ENCODE results near the gene COL4A4. TPM values are rescaled to one million over a fixed set of nuclear protein-coding genes. Genes with fewer than 3 reads are reported as not detected.
A peak's percentile ranks its signal among the peaks of the same experiment; 100 is the strongest.

The COL4A4 gene
- total RNA-seq, 1 donor from 2014 or later, result 0.41 TPM

DNA sequence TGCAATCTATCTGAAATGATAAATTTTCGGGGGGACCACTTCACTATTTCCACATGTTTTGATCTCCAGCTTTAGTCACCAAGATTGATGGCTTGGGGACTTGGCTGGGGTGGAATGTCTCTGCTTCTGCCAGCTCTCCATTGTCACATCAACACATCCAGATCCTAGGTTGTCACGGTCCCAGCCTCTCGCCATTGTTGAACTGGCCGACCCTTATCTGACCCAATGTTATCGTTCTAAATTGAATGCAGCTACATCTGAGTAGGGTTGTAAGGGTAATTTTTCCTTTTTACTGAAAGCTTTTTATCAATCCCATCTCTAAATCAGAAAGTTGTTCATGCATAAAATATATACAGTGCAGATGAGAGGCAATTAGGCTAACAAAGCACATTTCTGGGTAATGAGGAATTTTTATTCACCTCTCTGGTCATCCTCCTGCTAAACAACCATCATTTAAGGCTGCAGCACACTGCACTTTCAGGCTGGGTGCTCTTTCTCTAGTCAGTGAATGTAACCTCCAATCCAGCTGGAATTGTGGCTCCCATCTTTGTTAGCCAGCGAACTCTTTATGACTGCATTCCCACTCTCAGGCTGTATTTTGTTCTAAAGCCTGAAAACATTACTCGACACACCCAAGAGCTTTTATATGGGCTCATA lies 128.2 kb downstream of the COL4A4 start:
- peaks cover 37% of the 10 kb centered on the region for H3K4me1 Mint-ChIP-seq (ENCODE audit: low read depth)
- H3K36me3 Mint-ChIP-seq (ENCODE audit: insufficient read depth), result no peaks in the 10 kb centered on the region
- peaks cover 2% of the 10 kb centered on the region for H3K9me3 Mint-ChIP-seq (ENCODE audit: low read depth)
- DNase-seq (ENCODE audit: low spot score, unreplicated experiment), result no peak
- peaks cover 18% of the 10 kb centered on the region for H3K27me3 Mint-ChIP-seq
- no peak for TF ChIP-seq CTCF (IDR thresholded peaks at IDR 0.05; ENCODE audit: unreplicated experiment)
- no peak overlapping the region for H3K27ac Mint-ChIP-seq
- H3K4me3 Mint-ChIP-seq (ENCODE audit: low read depth), result no peak overlapping the region

GRCh38 chr2:227033471-227034148 lies 130.4 kb downstream of the COL4A4 start:
- Mint-ChIP-seq H3K27me3 (peaks cover 12% of the 10 kb centered on the region), H3K27ac (peak overlapping the region; percentile 49), H3K4me3 (ENCODE audit: low read depth) (no peak overlapping the region), H3K36me3 (ENCODE audit: insufficient read depth) (no peaks in the 10 kb centered on the region), H3K4me1 (ENCODE audit: low read depth) (peaks cover 31% of the 10 kb centered on the region), H3K9me3 (ENCODE audit: low read depth) (no peaks in the 10 kb centered on the region)
- TF ChIP-seq CTCF (IDR thresholded peaks at IDR 0.05; ENCODE audit: unreplicated experiment), result peak; percentile 88
- peak; percentile 57 for DNase-seq (ENCODE audit: low spot score, unreplicated experiment)

DNA sequence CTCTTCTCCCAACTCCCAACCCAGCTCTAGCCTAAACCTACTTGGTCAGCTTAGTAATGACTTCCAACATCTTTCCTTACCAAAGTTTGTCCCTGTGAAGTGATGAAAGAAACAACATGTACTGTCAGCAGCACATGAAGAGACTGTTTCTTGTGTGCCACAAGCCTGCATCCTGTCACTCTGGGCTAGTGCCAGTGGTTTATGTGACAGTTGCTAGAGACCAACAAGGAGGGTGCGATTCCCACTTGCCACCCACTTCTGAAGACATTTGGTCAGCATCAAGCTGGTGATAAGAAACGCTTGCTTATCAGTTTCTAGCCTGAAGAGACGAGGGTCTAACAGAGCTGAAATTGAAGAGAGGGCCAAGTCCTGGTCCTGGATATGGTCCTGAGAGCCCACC lies 132.6 kb downstream of the COL4A4 start:
- H3K27ac Mint-ChIP-seq, result no peak overlapping the region
- DNase-seq (ENCODE audit: low spot score, unreplicated experiment), result no peak
- TF ChIP-seq CTCF (IDR thresholded peaks at IDR 0.05; ENCODE audit: unreplicated experiment), result no peak
- H3K27me3 Mint-ChIP-seq, result peaks cover 4% of the 10 kb centered on the region
- H3K36me3 Mint-ChIP-seq (ENCODE audit: insufficient read depth), result no peaks in the 10 kb centered on the region
- H3K4me3 Mint-ChIP-seq (ENCODE audit: low read depth), result no peak overlapping the region
- no peaks in the 10 kb centered on the region for H3K9me3 Mint-ChIP-seq (ENCODE audit: low read depth)
- peaks cover 17% of the 10 kb centered on the region for H3K4me1 Mint-ChIP-seq (ENCODE audit: low read depth)

GRCh38 chr2:227030789-227031188 lies 133.2 kb downstream of the COL4A4 start:
- H3K9me3 Mint-ChIP-seq (ENCODE audit: low read depth), result no peaks in the 10 kb centered on the region
- no peak overlapping the region for H3K4me3 Mint-ChIP-seq (ENCODE audit: low read depth)
- H3K27me3 Mint-ChIP-seq, result no peaks in the 10 kb centered on the region
- no peak for DNase-seq (ENCODE audit: low spot score, unreplicated experiment)
- TF ChIP-seq CTCF (IDR thresholded peaks at IDR 0.05; ENCODE audit: unreplicated experiment), result no peak
- no peaks in the 10 kb centered on the region for H3K36me3 Mint-ChIP-seq (ENCODE audit: insufficient read depth)
- H3K27ac Mint-ChIP-seq, result no peak overlapping the region
- H3K4me1 Mint-ChIP-seq (ENCODE audit: low read depth), result peaks cover 12% of the 10 kb centered on the region

GRCh38 chr2:227029426-227030105 lies 134.4 kb downstream of the COL4A4 start:
- Mint-ChIP-seq H3K27me3 (no peaks in the 10 kb centered on the region), H3K4me1 (ENCODE audit: low read depth) (peaks cover 8% of the 10 kb centered on the region), H3K36me3 (ENCODE audit: insufficient read depth) (no peaks in the 10 kb centered on the region), H3K27ac (no peak overlapping the region), H3K9me3 (ENCODE audit: low read depth) (no peaks in the 10 kb centered on the region), H3K4me3 (ENCODE audit: low read depth) (no peak overlapping the region)
- DNase-seq (ENCODE audit: low spot score, unreplicated experiment), result no peak
- TF ChIP-seq CTCF (IDR thresholded peaks at IDR 0.05; ENCODE audit: unreplicated experiment), result no peak
